Measurements from ENCODE around the gene GLIS1. TPM values are rescaled to one million over a fixed set of nuclear protein-coding genes. Genes with fewer than 3 reads are reported as not detected.

GLIS1 gene
- total and polyA plus RNA-seq, 4 donors: 0.50 to 3.8 (median 1.4) TPM

GRCh38 chr1:53545663-53546408, 193.1 kb downstream of the GLIS1 start:
- Histone ChIP-seq H3K4me1 (ENCODE audit: control insufficient read depth, insufficient read depth, low read length) (peaks cover 41% of the 10 kb centered on the region), H3K27me3 (ENCODE audit: control insufficient read depth, insufficient read depth, low read length) (no peaks in the 10 kb centered on the region), H3K4me3 (ENCODE audit: low read depth, low read length) (no peak overlapping the region), H3K27ac (ENCODE audit: low read depth, low read length) (no peak overlapping the region), H3K36me3 (ENCODE audit: control insufficient read depth, insufficient read depth, low read length) (no peaks in the 10 kb centered on the region), H3K9me3 (ENCODE audit: control insufficient read depth, insufficient read depth, low read length) (no peaks in the 10 kb centered on the region)
- no peak for DNase-seq (ENCODE audit: low read depth in 4 of 6, low spot score in 6 of 6)
- WGBS (ENCODE audit: insufficient coverage): 74% methylated on average over 17 of the region's 17 CpGs

DNA sequence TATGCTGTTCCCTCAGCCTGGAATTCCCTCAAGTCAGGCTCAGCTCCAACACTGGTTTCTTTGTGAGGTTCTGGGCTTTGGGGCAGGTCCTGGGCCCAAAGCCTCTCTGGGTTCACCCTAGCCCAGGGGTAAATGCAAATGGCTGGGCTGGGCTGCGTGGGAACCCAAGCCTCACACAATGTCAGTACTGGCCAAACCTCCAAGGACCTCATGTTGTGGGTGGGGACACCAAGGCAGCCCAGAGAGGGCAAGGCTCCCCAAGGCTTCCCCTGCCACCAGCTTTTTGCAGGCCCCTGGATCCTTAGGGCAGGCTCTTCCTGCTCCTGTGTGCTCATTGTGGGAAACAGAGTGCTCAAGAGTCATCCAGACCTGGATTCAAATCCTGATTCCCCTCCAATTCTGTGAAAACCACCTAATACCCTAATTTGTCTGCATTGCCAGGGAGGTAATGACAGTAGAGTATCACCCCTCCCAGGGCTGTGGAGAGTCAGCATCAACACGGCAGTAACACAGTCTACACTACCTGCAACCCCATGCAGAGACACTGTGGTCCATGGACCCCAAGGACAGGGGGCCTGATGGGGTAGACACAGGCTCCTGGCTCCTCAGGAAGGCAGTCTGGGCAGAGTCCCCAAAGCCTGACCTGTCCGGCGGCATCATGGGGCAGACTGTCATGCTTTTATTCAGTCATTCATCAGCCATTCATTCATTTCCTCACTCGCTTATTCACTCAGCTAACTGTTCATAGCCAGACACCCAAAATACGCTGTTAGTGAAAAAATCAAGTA, 194.0 kb downstream of the GLIS1 start:
- Histone ChIP-seq H3K27me3 (ENCODE audit: control insufficient read depth, insufficient read depth, low read length) (no peaks in the 10 kb centered on the region), H3K9me3 (ENCODE audit: control insufficient read depth, insufficient read depth, low read length) (no peaks in the 10 kb centered on the region), H3K36me3 (ENCODE audit: control insufficient read depth, insufficient read depth, low read length) (no peaks in the 10 kb centered on the region), H3K4me3 (ENCODE audit: low read depth, low read length) (no peak overlapping the region), H3K4me1 (ENCODE audit: control insufficient read depth, insufficient read depth, low read length) (peaks cover 41% of the 10 kb centered on the region), H3K27ac (ENCODE audit: low read depth, low read length) (no peak overlapping the region)
- no peak for DNase-seq (ENCODE audit: low read depth in 4 of 6, low spot score in 6 of 6)
- WGBS (ENCODE audit: insufficient coverage): 88% methylated on average over 4 of the region's 6 CpGs

DNA sequence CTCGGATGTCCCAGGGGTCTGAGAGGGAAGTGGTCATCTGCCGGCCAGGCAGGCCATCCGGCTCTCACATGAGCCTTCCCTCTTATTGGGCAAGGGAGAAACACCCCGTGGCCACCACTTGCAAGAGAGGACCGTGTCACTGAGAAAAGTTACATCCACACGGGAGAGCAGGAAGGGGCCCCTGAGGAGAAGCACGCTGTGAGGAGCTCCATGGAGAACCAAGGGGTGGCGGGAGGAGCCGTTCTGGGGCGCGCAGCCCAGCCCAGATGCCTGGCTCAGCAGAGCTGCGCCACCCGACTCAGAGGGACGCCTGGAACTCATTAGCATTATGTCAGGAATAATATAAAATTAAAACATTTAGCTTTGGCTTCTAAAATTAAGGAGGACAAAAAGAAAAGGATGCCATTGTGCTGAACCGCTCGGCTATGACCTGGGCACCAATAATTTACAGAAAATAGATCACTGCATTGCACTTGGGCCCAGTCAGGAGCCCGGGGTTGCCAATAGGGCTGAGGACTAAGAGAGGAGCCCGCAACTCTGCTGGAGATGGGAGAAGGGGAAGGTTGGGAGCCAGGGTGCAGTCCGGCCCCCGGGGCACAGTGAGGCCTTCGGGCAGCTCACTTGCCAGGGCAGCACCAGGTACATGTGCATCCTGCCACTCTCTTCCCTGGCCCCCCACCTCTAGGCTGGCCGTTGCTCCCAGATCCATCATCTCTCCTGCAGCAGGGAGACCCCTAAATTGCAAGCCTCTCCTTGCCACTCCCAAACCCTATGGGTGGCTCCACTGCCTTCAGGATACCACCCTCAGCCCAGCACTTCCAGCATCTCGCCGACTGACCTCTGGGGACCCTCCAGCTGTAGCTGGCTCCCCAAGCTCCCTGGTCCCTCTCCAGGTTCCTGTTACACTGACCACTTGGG, 194.9 kb downstream of the GLIS1 start:
- H3K9me3 ChIP-seq (ENCODE audit: control insufficient read depth, insufficient read depth, low read length): no peaks in the 10 kb centered on the region
- H3K4me1 ChIP-seq (ENCODE audit: control insufficient read depth, insufficient read depth, low read length): peaks cover 41% of the 10 kb centered on the region
- H3K27ac ChIP-seq (ENCODE audit: low read depth, low read length): no peak overlapping the region
- WGBS (ENCODE audit: insufficient coverage): 66% methylated on average over 17 of the region's 24 CpGs
- H3K36me3 ChIP-seq (ENCODE audit: control insufficient read depth, insufficient read depth, low read length): peaks cover 2% of the 10 kb centered on the region
- H3K27me3 ChIP-seq (ENCODE audit: control insufficient read depth, insufficient read depth, low read length): no peaks in the 10 kb centered on the region
- no peak overlapping the region for H3K4me3 ChIP-seq (ENCODE audit: low read depth, low read length)
- DNase-seq (ENCODE audit: low read depth in 4 of 6, low spot score in 6 of 6): no peak

- Histone ChIP-seq H3K4me1 (ENCODE audit: control insufficient read depth, insufficient read depth, low read length) (peaks cover 41% of the 10 kb centered on the region), H3K9me3 (ENCODE audit: control insufficient read depth, insufficient read depth, low read length) (no peaks in the 10 kb centered on the region), H3K4me3 (ENCODE audit: low read depth, low read length) (no peak overlapping the region), H3K36me3 (ENCODE audit: control insufficient read depth, insufficient read depth, low read length) (peaks cover 2% of the 10 kb centered on the region), H3K27me3 (ENCODE audit: control insufficient read depth, insufficient read depth, low read length) (no peaks in the 10 kb centered on the region), H3K27ac (ENCODE audit: low read depth, low read length) (no peak overlapping the region)
- peak in 1 of 6 donors; percentile 62 for DNase-seq (ENCODE audit: low read depth in 4 of 6, low spot score in 6 of 6)
- 80% methylated on average over 12 of the region's 14 CpGs for whole genome bisulfite sequencing (ENCODE audit: insufficient coverage)
Observed at GRCh38 chr1:53543130-53543777, 195.7 kb downstream of the GLIS1 start.

DNA sequence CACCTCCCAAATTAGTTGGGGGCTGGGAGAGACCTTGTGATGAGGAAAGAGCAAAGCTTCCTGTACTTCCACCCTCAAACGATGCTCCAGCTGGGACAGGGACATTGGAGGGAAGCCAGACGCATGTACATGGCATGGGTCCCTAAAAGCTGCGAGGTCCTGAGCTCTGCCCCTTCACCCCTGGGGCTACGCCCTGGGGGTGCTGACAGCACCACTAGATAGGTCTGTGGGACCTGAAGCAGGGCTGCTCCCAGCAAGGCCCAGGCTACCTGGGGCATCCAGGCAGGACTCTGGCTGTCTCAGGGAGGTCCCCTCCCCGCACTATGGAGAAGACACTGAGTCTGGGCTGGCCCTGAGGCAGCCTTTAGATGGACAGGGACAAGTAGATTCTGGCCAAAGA, 196.4 kb downstream of the GLIS1 start:
- Histone ChIP-seq H3K27ac (ENCODE audit: low read depth, low read length) (no peak overlapping the region), H3K4me1 (ENCODE audit: control insufficient read depth, insufficient read depth, low read length) (peaks cover 45% of the 10 kb centered on the region), H3K36me3 (ENCODE audit: control insufficient read depth, insufficient read depth, low read length) (peaks cover 5% of the 10 kb centered on the region), H3K9me3 (ENCODE audit: control insufficient read depth, insufficient read depth, low read length) (no peaks in the 10 kb centered on the region), H3K27me3 (ENCODE audit: control insufficient read depth, insufficient read depth, low read length) (no peaks in the 10 kb centered on the region), H3K4me3 (ENCODE audit: low read depth, low read length) (no peak overlapping the region)
- WGBS (ENCODE audit: insufficient coverage): 77% methylated on average over 5 of the region's 5 CpGs
- DNase-seq (ENCODE audit: low read depth in 4 of 6, low spot score in 6 of 6): no peak

DNA sequence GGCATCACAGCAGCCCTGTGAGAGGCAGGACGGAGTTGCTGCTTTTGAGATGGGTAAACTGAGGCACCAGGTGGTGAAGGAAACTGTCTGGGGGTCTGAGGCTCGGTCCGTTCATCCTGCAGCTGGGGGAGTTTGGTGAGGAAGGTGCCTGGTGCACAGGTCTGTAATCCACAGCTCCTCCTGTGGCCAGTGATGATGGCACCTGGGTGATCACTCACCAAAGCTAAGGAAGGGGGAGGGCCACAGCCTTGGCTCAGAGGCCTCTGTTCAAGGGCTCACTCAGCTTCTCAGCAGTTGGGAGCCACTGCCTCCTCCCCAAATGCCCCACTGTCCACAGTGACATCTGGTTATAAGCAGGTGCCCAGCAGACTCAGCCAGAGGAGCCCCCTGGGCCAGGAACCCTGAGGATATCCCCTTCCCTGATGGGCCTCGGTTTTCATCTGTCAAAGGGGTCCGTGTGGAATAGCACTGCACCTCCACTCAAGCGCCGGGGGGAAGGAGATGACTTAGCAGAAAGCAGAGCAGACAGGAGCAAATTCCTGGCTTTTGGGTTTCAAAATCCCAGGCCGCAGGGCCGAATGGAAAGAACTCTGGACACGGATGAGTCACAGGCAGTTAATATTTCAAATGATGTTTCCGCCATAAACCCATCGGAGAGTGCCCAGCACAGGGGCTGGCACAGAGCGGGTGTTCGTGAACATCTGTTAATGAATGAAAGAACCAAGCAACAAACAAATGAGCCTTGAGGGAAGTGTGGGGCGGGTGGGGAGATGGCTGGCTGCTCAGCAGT, 197.0 kb downstream of the GLIS1 start:
- H3K4me1 ChIP-seq (ENCODE audit: control insufficient read depth, insufficient read depth, low read length): peaks cover 48% of the 10 kb centered on the region
- no peaks in the 10 kb centered on the region for H3K9me3 ChIP-seq (ENCODE audit: control insufficient read depth, insufficient read depth, low read length)
- 75% methylated on average over 8 of the region's 15 CpGs for WGBS (ENCODE audit: insufficient coverage)
- peak in 1 of 6 donors; percentile 78 for DNase-seq (ENCODE audit: low read depth in 4 of 6, low spot score in 6 of 6)
- no peaks in the 10 kb centered on the region for H3K27me3 ChIP-seq (ENCODE audit: control insufficient read depth, insufficient read depth, low read length)
- no peak overlapping the region for H3K4me3 ChIP-seq (ENCODE audit: low read depth, low read length)
- peaks cover 5% of the 10 kb centered on the region for H3K36me3 ChIP-seq (ENCODE audit: control insufficient read depth, insufficient read depth, low read length)
- H3K27ac ChIP-seq (ENCODE audit: low read depth, low read length): no peak overlapping the region

GRCh38 chr1:53541263-53541625, 197.7 kb downstream of the GLIS1 start:
- Histone ChIP-seq H3K27ac (ENCODE audit: low read depth, low read length) (no peak overlapping the region), H3K9me3 (ENCODE audit: control insufficient read depth, insufficient read depth, low read length) (no peaks in the 10 kb centered on the region), H3K4me1 (ENCODE audit: control insufficient read depth, insufficient read depth, low read length) (peaks cover 47% of the 10 kb centered on the region), H3K4me3 (ENCODE audit: low read depth, low read length) (no peak overlapping the region), H3K36me3 (ENCODE audit: control insufficient read depth, insufficient read depth, low read length) (peaks cover 5% of the 10 kb centered on the region), H3K27me3 (ENCODE audit: control insufficient read depth, insufficient read depth, low read length) (no peaks in the 10 kb centered on the region)
- no peak for DNase-seq (ENCODE audit: low read depth in 4 of 6, low spot score in 6 of 6)
- no CpG with 5 or more reads among the region's 2 CpGs for WGBS (ENCODE audit: insufficient coverage)

DNA sequence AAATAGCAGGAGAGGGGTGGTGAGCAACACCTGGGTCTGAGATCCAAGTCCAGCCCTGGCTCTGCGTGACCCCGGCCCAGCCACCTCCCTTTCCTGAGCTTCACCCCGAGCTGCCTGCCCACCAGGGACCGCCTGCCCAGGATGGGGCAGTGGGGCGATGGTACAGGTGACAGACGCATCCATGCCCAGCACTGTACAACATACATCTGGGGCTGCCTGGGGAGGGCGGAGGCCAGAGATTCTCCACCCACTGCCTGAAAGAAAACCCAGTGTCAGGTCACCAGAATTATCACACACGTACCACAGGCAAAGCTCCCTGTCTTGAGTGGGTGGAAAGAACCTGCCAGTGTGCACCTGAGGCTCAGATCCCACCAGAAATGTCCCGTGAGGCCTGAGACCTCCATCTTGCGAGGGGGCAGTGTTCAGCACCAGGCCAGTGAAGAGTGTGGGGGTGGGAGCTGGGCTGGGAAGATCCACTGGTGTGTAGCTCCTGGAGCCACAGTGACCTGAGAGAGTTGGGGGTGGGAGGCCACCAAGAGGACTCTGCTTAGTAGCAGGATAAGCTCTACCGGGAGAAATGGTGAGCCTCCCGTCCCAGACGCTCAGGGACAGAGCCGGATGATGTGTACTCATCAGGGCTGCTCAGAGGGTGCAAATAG, 198.2 kb downstream of the GLIS1 start:
- Histone ChIP-seq H3K9me3 (ENCODE audit: control insufficient read depth, insufficient read depth, low read length) (no peaks in the 10 kb centered on the region), H3K4me1 (ENCODE audit: control insufficient read depth, insufficient read depth, low read length) (peaks cover 44% of the 10 kb centered on the region), H3K27ac (ENCODE audit: low read depth, low read length) (no peak overlapping the region), H3K36me3 (ENCODE audit: control insufficient read depth, insufficient read depth, low read length) (peaks cover 5% of the 10 kb centered on the region), H3K27me3 (ENCODE audit: control insufficient read depth, insufficient read depth, low read length) (no peaks in the 10 kb centered on the region), H3K4me3 (ENCODE audit: low read depth, low read length) (no peak overlapping the region)
- no peak for DNase-seq (ENCODE audit: low read depth in 4 of 6, low spot score in 6 of 6)
- WGBS (ENCODE audit: insufficient coverage): 96% methylated on average over 14 of the region's 14 CpGs
